Mucosa of rectum (tissue), 2 donors: ENCODE data around the gene NTMT1.

Experiments used
- H3K27ac ChIP-seq, 2 donors: one replicate each; pipeline ENCODE4 v1.7.0; 2013; ENCODE audit warnings: inconsistent platforms in 2 of 2, low read depth in 2 of 2, low read length in 2 of 2
- H3K27me3 ChIP-seq, 2 donors: one replicate each; pipeline ENCODE4 v1.7.0; 2013; ENCODE audit warnings: low read length in 2 of 2; ENCODE audit not compliant: control insufficient read depth in 2 of 2, insufficient read depth in 2 of 2
- H3K36me3 ChIP-seq, 2 donors: one replicate each; pipeline ENCODE4 v1.7.0; 2013; ENCODE audit warnings: low read length in 2 of 2; ENCODE audit not compliant: control insufficient read depth in 2 of 2, insufficient read depth in 2 of 2
- H3K4me1 ChIP-seq, 2 donors: one replicate each; pipeline ENCODE4 v1.7.0; 2013; ENCODE audit warnings: low read length in 2 of 2, mild to moderate bottlenecking in 1 of 2; ENCODE audit not compliant: control insufficient read depth in 2 of 2, insufficient read depth in 2 of 2
- H3K4me3 ChIP-seq, 2 donors: one replicate each; pipeline ENCODE4 v1.7.0; 2013; ENCODE audit warnings: low read length in 2 of 2
- H3K9ac ChIP-seq, 2 donors: one replicate each; pipeline ENCODE4 v1.7.0; 2013; ENCODE audit warnings: low read length in 2 of 2, low read depth in 1 of 2, mild to moderate bottlenecking in 1 of 2
- H3K9me3 ChIP-seq, 2 donors: one replicate each; pipeline ENCODE4 v1.7.0; 2013; ENCODE audit warnings: low read length in 2 of 2; ENCODE audit not compliant: control insufficient read depth in 2 of 2
- donor health status: healthy.
- donor health status: Normal muscosa, but diverticular disease.

Gene NTMT1

DNA sequence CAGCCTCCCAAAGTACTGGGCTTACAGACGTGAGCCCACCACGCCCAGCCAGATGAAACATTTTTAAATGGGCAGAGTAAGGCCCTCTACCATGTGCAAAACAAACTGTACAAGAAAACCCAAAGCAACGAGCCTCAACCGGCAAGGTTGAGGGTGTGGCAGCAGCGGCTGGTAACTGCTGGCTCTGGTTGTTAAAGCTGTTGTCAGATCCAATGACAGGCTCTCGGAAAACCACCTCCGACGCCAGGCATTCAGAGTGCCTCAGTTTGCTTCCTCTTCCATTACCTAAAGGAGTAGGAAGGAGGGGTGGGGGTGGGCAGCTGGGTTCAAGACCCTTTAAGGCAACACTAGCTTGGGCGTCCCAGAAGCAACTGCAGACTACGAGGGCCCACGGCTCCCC is 18.4 kb downstream of the NTMT1 start:
- H3K9me3 ChIP-seq: no peaks in the 10 kb centered on the region
- H3K4me1 ChIP-seq: peaks cover 17 to 18% of the 10 kb centered on the region in 2 donors
- no peak overlapping the region for H3K27ac ChIP-seq
- H3K27me3 ChIP-seq: no peaks in the 10 kb centered on the region
- H3K9ac ChIP-seq: no peak overlapping the region
- peaks cover 0 to 1% of the 10 kb centered on the region in 2 donors for H3K36me3 ChIP-seq
- H3K4me3 ChIP-seq: no peak overlapping the region

DNA sequence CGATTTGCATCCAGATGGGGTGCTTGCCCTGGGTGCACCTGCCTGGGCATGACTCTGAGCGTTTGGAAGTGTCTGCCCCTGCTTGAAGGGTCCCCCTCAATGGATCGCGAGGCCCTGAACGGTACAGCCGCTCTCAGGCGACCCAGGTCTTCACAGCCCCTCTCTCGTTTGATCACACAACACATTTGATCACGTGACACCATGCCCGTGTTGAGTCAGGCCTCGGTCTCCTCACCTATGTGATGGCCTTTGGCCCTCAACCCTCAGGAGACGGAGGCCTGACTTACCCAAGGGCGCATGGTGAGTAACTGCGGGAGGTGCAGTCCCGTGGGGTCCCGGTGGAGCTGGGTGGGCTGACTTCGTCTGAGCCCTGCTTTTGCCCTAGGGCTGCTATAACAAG is 18.9 kb downstream of the NTMT1 start:
- Histone ChIP-seq H3K27ac (no peak overlapping the region), H3K9ac (no peak overlapping the region), H3K27me3 (no peaks in the 10 kb centered on the region), H3K9me3 (no peaks in the 10 kb centered on the region), H3K36me3 (no peaks in the 10 kb centered on the region), H3K4me3 (no peak overlapping the region), H3K4me1 (peaks cover 17 to 18% of the 10 kb centered on the region in 2 donors)

DNA sequence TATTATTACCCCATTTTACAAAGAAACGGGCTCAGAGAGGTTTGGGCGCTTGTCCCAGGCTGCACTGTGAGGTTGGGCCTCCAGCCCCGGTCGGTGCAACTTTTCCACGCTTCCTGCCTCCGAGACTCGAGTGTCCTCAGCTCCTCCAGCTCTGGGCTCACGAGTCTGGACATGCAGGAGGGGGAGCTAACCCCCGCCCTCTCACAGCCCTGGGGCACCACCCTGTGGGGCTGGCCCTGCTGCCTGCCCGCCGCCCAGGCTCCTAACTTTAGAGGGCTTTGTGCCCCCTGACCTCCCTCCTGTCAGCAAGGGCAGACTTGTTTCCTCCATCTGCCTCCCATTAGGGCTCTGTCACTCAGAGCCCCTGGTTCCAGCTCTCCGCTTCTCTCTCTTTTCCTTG is 20.3 kb downstream of the NTMT1 start:
- peaks cover 8% of the 10 kb centered on the region in 2 donors for H3K4me1 ChIP-seq
- H3K36me3 ChIP-seq: no peaks in the 10 kb centered on the region
- H3K27ac ChIP-seq: no peak overlapping the region
- H3K9me3 ChIP-seq: no peaks in the 10 kb centered on the region
- H3K4me3 ChIP-seq: no peak overlapping the region
- no peaks in the 10 kb centered on the region for H3K27me3 ChIP-seq
- H3K9ac ChIP-seq: no peak overlapping the region

DNA sequence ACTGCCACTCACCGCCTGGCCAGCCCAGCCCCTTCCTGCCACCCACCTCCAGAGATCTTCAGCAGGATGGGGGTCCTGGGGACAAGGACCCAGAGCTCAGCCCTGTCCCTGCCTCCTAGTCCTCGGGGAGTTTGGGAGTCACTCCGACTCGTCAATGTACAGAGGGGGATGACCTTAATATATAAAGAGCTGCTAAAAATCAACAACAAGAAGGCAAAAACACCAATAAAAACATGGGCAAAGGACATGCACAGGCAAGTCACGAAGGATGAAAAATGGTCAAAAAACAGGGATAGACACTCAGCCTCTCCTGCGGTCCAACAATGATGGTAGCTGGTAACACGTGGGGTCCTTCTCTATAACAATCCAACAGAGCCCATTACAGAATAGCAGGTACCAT is 20.7 kb downstream of the NTMT1 start:
- Histone ChIP-seq H3K27me3 (no peaks in the 10 kb centered on the region), H3K4me1 (peaks cover 4% of the 10 kb centered on the region in 2 donors), H3K9me3 (no peaks in the 10 kb centered on the region), H3K36me3 (no peaks in the 10 kb centered on the region), H3K4me3 (no peak overlapping the region), H3K9ac (no peak overlapping the region), H3K27ac (no peak overlapping the region)

DNA sequence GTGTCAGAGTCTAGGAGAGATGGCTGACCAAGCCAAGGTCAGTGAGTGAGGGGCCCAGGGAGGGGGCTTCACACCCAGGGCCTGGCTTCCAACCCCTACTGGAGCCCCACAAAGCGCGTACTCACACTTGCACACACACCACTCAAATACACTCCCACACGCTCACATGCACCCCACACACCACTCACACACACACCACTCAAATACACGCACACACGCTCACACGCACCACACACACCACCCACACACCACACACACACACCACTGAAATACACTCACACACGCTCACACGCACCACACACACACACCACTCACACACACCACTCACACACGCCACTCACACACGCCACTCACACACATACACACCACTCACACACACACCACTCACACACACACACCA is 21.7 kb downstream of the NTMT1 start:
- H3K4me1 ChIP-seq: no peaks in the 10 kb centered on the region
- H3K36me3 ChIP-seq: no peaks in the 10 kb centered on the region
- no peaks in the 10 kb centered on the region for H3K27me3 ChIP-seq
- H3K27ac ChIP-seq: no peak overlapping the region
- H3K9ac ChIP-seq: no peak overlapping the region
- no peaks in the 10 kb centered on the region for H3K9me3 ChIP-seq
- no peak overlapping the region for H3K4me3 ChIP-seq

DNA sequence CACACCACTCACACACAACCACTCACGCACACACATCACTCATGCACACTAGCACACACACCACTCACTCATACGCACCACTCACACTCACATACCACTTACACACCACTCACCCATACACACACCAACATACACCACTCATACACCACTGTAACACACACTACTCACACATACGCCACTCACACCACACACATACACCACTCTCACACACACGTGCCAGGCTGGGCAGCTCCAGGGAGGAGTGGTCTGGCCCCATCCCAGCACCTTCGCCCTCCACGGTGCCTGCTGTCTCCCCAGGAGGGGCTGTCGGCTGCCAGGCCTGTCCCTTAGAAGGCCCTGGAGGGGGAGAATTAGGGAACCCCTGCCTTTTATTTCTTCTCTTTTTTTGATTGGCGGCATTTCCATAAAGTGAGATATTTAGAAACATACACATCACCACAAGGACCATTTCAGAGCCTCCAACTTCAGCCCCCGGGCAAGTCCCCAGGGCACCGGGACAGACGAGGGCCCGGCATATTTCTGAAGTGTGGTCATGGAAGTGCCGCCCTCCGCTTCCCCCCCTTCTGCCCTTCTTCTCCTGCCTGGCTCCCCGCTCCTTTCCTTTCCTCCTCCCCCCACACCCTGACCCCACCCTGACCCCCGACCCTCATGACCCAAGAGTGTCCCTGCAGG is 22.3 kb downstream of the NTMT1 start:
- no peaks in the 10 kb centered on the region for H3K36me3 ChIP-seq
- H3K4me3 ChIP-seq: no peak overlapping the region
- no peak overlapping the region for H3K27ac ChIP-seq
- H3K9me3 ChIP-seq: no peaks in the 10 kb centered on the region
- H3K4me1 ChIP-seq: no peaks in the 10 kb centered on the region
- no peak overlapping the region for H3K9ac ChIP-seq
- H3K27me3 ChIP-seq: no peaks in the 10 kb centered on the region

DNA sequence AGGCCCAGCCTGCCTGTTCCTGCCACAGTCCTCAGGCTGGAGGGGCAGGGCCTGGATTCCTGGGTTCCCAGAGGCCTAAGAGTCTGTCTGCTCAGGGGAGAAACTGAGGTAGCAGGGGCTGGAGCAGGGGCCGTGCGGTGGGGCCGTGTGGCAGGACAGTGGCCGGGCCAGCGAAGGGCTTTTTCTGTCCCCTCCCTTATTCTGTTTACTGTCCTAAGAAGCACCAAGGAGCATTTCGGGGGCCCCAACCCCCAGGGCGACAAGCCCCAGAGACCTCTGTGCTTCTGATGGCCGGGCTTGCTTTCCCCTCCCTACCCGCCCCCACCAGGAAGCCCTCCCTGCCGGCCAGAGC is 22.8 kb downstream of the NTMT1 start:
- H3K27ac ChIP-seq: no peak overlapping the region
- no peak overlapping the region for H3K9ac ChIP-seq
- no peaks in the 10 kb centered on the region for H3K4me1 ChIP-seq
- H3K36me3 ChIP-seq: no peaks in the 10 kb centered on the region
- no peaks in the 10 kb centered on the region for H3K9me3 ChIP-seq
- no peak overlapping the region for H3K4me3 ChIP-seq
- no peaks in the 10 kb centered on the region for H3K27me3 ChIP-seq

DNA sequence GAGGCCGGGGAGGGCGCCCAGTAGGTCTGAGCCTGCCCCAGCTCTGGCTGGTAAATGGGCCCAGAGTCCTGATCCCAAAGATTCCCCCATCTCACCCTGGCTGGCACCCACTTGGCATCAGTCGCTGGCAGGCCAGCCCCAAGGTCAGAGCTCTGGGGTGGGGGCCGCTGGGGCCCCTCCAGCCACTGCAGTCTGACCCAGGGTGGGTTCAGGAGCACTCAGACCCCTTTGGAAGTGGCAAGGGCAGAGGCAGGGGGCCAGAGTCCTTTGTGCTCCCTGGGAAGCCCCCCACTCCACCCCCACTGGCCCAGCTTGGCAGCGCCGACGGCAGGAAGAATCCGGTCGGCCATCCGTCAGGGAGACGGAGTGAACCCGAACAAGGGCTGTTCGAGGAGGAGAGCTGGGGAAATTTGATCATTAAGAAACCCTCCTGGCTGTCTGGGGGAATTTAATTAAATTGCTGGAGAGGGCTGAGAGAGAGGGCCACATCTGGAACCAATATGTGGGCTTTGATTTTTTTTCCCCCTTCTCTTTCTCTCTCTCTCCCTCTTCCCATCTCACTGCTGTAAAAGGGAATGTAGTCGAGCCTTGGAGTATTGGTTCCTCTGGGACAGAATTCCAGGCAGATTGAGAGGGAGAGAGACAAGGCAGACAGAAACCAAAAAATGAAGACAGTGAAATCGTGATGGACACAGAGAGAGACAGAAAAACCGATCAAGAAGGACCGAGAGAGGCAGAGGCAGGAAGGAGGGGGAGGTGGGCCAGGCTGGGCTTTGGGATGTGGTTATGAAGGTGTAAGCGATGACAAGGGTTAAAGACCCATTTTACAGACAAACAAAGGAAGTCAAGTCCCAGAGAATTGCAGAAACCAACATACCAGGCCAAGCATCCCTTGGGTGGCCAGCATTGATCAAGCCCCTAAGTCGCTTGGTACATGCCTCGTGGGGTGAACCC is 24.0 kb downstream of the NTMT1 start:
- H3K4me3 ChIP-seq: no peak overlapping the region
- no peaks in the 10 kb centered on the region for H3K36me3 ChIP-seq
- H3K27me3 ChIP-seq: no peaks in the 10 kb centered on the region
- no peak overlapping the region for H3K9ac ChIP-seq
- no peaks in the 10 kb centered on the region for H3K4me1 ChIP-seq
- no peak overlapping the region for H3K27ac ChIP-seq
- no peaks in the 10 kb centered on the region for H3K9me3 ChIP-seq

DNA sequence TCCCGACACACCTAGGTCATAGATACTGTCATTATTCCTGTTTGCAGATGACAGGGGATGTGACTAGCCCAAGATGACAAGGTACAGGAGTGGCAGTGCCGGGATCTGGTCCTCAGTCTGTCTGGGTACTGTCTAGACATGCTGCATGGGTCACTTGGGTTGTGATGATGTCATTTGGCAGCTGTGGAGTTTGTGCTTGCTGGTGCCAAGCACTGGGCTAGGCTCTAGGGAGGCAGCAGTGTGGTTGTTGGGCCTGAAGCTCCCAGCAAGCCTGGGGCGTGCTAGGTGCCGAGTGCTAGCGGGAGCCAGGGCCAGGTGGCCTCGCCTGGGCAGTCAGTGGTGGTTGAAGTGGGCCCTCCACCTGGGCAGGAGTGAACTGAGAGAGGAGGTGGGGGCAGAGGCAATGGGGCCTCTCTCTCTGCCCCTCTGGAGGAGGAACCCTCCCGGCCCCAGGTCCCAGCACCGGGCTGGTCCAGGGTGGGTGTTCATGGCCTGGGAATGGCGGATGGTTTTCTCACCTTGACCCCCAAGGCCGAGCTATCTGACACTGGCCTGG is 24.8 kb downstream of the NTMT1 start:
- H3K9ac ChIP-seq: no peak overlapping the region
- no peaks in the 10 kb centered on the region for H3K27me3 ChIP-seq
- H3K36me3 ChIP-seq: no peaks in the 10 kb centered on the region
- H3K9me3 ChIP-seq: no peaks in the 10 kb centered on the region
- no peaks in the 10 kb centered on the region for H3K4me1 ChIP-seq
- no peak overlapping the region for H3K27ac ChIP-seq
- no peak overlapping the region for H3K4me3 ChIP-seq

DNA sequence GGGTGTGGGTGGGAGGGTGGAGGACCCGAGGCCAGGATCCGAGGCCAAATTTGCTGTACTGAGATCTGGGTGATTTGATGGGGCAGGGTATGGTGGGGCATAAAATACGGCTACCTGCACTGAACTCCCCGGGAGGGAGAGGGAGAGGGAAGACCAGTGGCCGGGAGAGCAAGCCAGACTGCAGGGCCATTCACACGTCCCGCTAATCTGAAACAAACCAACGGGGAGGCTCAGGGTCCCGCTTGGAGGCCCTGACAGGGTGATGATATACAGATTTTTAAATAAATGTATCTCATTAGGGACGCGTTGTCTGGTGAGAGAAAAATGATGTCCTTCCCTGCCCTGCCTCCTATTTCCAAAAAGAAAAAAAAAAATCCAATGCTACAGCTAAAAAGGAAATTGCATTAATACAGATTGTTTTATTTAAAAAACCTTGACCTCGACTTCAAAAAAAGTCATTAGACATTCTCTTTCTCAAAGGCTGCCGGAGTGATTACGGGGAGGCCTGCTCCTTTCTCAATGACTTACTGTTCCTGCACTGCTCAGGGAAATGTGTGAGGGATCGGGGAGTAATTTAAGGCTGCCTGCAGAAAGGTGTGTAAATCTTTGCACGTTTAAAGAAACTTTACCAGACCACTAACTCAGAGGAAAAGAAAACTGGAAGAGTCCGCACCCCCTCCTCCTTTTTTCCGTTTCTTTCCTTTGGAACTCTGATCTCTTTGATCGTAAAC is 28.0 kb downstream of the NTMT1 start:
- Histone ChIP-seq H3K27me3 (no peaks in the 10 kb centered on the region), H3K4me3 (no peak overlapping the region), H3K4me1 (no peaks in the 10 kb centered on the region), H3K9me3 (no peaks in the 10 kb centered on the region), H3K27ac (no peak overlapping the region), H3K9ac (no peak overlapping the region), H3K36me3 (no peaks in the 10 kb centered on the region)
